ENCODE results near the gene GPRC5C.

DNA sequence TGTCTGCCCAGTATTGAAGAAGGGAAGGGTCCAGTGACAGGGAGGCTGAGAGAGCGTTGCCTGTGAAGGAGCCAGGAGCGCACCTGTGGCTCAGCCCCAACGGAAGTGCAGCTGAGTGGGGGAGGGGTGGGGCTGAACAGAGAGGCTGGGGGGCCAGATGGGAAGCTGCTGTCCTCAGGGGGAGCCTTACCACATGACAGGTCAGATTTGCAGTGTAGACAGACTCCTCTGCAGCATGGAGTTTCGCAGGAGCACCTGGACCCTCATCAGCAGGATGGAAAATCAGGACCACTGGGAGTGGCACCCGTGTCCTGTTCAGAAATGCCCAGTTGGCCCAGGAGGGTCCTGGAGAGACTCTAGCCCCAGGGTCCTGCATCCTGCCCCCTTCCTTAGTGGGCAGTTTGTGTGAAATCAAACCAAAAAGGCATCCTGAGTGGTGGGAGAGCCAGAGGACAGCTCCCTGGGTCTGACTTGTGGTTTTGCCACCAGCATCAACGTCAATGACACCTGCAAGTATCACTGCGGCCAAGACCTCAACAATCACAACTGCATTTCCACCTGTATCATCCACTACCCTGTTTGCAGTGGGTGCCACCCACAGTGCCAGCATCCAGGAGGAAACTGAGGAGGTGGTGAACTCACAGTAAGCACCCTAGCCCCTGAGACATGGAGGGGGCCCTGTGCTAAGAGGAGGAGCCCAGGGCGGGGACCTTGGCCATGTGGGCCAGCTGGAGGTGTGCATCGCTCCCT, 42.3 kb downstream of the GPRC5C start:
- TF ChIP-seq, protein P1, sequence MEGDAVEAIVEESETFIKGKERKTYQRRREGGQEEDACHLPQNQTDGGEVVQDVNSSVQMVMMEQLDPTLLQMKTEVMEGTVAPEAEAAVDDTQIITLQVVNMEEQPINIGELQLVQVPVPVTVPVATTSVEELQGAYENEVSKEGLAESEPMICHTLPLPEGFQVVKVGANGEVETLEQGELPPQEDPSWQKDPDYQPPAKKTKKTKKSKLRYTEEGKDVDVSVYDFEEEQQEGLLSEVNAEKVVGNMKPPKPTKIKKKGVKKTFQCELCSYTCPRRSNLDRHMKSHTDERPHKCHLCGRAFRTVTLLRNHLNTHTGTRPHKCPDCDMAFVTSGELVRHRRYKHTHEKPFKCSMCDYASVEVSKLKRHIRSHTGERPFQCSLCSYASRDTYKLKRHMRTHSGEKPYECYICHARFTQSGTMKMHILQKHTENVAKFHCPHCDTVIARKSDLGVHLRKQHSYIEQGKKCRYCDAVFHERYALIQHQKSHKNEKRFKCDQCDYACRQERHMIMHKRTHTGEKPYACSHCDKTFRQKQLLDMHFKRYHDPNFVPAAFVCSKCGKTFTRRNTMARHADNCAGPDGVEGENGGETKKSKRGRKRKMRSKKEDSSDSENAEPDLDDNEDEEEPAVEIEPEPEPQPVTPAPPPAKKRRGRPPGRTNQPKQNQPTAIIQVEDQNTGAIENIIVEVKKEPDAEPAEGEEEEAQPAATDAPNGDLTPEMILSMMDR (IDR thresholded peaks at IDR 0.05): no peak
- no peak for TF ChIP-seq POLR2A (IDR thresholded peaks at IDR 0.05)
